ENCODE measurements around the gene INSIG2.

GRCh38 chr2:118044854-118045253 is 43.4 kb upstream of the INSIG2 start:
- no peak for TF ChIP-seq CTCF (IDR thresholded peaks at IDR 0.05)
- TF ChIP-seq ATF2 (CRISPR knock-in tag; IDR thresholded peaks at IDR 0.05; ENCODE audit: borderline replicate concordance, low read depth): no peak
- TF ChIP-seq GABPB1 (CRISPR knock-in tag; IDR thresholded peaks at IDR 0.05): no peak
- TF ChIP-seq MAX (CRISPR knock-in tag; IDR thresholded peaks at IDR 0.05): no peak
- TF ChIP-seq JUN (CRISPR knock-in tag; IDR thresholded peaks at IDR 0.05): no peak
- no peak for TF ChIP-seq ZNF232 (CRISPR knock-in tag; IDR thresholded peaks at IDR 0.05)
- no peak for TF ChIP-seq NR2C2 (CRISPR knock-in tag; IDR thresholded peaks at IDR 0.05)
- no peak for TF ChIP-seq E2F4 (CRISPR knock-in tag; IDR thresholded peaks at IDR 0.05; ENCODE audit: borderline replicate concordance, low read depth)
- no peak for TF ChIP-seq TP53 (CRISPR knock-in tag; IDR thresholded peaks at IDR 0.05)
- TF ChIP-seq CREB1 (CRISPR knock-in tag; IDR thresholded peaks at IDR 0.05): no peak

Measured in WTC11 (cell line).